K562 (cell line): ENCODE measurements around the gene IFIT2. TPM values are rescaled to one million over a fixed set of nuclear protein-coding genes. Genes with fewer than 3 reads are reported as not detected.

Source experiments
- ATAC-seq: fragments of 200-7000 bp; cut with Tn5 transposase; 3 replicates; pipeline ENCODE4 v1.9.1; 2020; ENCODE audit warnings: moderate library complexity
- BruUV-seq: library from RNA; stranded (reverse); fragments of 400-500 nt; replicated peaks from 2 replicates; lab custom pipeline; 2021; lab: Mats Ljungman, UMichigan
- CTCF ChIA-PET: fragments of 300-600 bp; formaldehyde crosslinking; extraction: SDS; loops from one replicate; lab custom pipeline; 2021; ENCODE audit warnings: low intra/inter-chr PET ratio; lab: Yijun Ruan, JAX
- POLR2A ChIA-PET: fragments of 300-600, 350-650 bp; sonication (Branson Sonifier 250); formaldehyde crosslinking; extraction: SDS; loops from one replicate; lab custom pipeline; 2021; ENCODE audit warnings: antibody characterized with exemption, inconsistent platforms; lab: Yijun Ruan, JAX
- DNase-seq, 4 experiments: peaks; one replicate each; pipeline versions ENCODE4 v3.0.0 to v3.0.0-alpha.2; 2011 to 2018; ENCODE audit warnings: low spot score in 3 of 4, mixed read lengths in 3 of 4; ENCODE audit errors: extremely low read depth in 1 of 4
- FAIRE-seq: peaks from 2 replicates; lab custom pipeline; 2011; peaks lifted over from hg19 to GRCh38; lab: Jason Lieb, UNC
- H2AFZ ChIP-seq: 2 replicates; pipeline ENCODE4 v1.6.0; 2011; ENCODE audit warnings: low read depth, low read length, control low read depth, inconsistent platforms
- H3K27ac ChIP-seq: fragments of 200-600 bp; 3 replicates; pipeline ENCODE4 v1.8.0; 2011; ENCODE audit warnings: low read depth, mild to moderate bottlenecking, control low read depth, inconsistent platforms, low read length, moderate library complexity, mixed read lengths; ENCODE audit errors: extremely low read depth
- H3K27me3 ChIP-seq, 2 experiments: fragments of 300-600 bp in 1 of 2; 2 replicates in 1 of 2; 3 replicates in 1 of 2; pipeline versions ENCODE4 v1.6.0 to v1.8.0; 2011; ENCODE audit warnings: inconsistent platforms in 2 of 2, low read length in 2 of 2, mild to moderate bottlenecking in 1 of 2, mixed read lengths in 1 of 2, moderate library complexity in 1 of 2; ENCODE audit not compliant: control insufficient read depth in 2 of 2, insufficient read depth in 2 of 2
- H3K36me3 ChIP-seq: fragments of 300-600 bp; 3 replicates; pipeline ENCODE4 v1.8.0; 2011; ENCODE audit warnings: mild to moderate bottlenecking, low read length, inconsistent platforms; ENCODE audit not compliant: control insufficient read depth, insufficient read depth
- H3K4me1 ChIP-seq, 2 experiments: fragments of 200-600 bp in 1 of 2; replicated peaks in 1 of 2; 2 replicates in 1 of 2; 3 replicates in 1 of 2; pipeline versions ENCODE4 v1.5.1 to v1.8.0; 2011; ENCODE audit warnings: inconsistent platforms in 2 of 2, low read length in 2 of 2, mild to moderate bottlenecking in 1 of 2, mixed read lengths in 1 of 2, moderate library complexity in 1 of 2; ENCODE audit not compliant: control insufficient read depth in 2 of 2, insufficient read depth in 2 of 2
- H3K4me2 ChIP-seq: 2 replicates; pipeline ENCODE4 v1.6.1; 2011; ENCODE audit warnings: low read length, control low read depth, inconsistent platforms, mixed read lengths; ENCODE audit not compliant: insufficient read depth
- H3K4me3 ChIP-seq: fragments of 200-600 bp; sonication (generic), shearing (Covaris generic); 2 replicates; pipeline ENCODE4 v1.5.1; 2016; ENCODE audit warnings: control low read depth, inconsistent platforms
- H3K79me2 ChIP-seq: fragments of 200-600 bp; 3 replicates; pipeline ENCODE4 v1.8.0; 2011; ENCODE audit warnings: low read length, inconsistent platforms; ENCODE audit not compliant: control insufficient read depth, insufficient read depth
- H3K9ac ChIP-seq, 2 experiments: 2 replicates each; pipeline versions ENCODE4 v1.6.0 to v1.6.1; 2011; ENCODE audit warnings: low read depth in 2 of 2, low read length in 2 of 2, control low read depth in 1 of 2, inconsistent platforms in 1 of 2, mild to moderate bottlenecking in 1 of 2, mixed read lengths in 1 of 2; ENCODE audit not compliant: insufficient read depth in 1 of 2
- H3K9me1 ChIP-seq: one replicate; pipeline ENCODE4 v1.6.0; 2011; ENCODE audit warnings: inconsistent platforms, mild to moderate bottlenecking, low read length, moderate library complexity; ENCODE audit not compliant: control insufficient read depth, insufficient read depth
- H3K9me3 ChIP-seq: replicated peaks from 2 replicates; pipeline ENCODE4 v1.5.1; 2011; ENCODE audit warnings: low read depth, low read length, inconsistent platforms; ENCODE audit not compliant: control insufficient read depth, insufficient read depth
- H4K20me1 ChIP-seq: replicated peaks from 2 replicates; pipeline ENCODE4 v1.6.1; 2011; ENCODE audit warnings: low read length, inconsistent platforms, mixed read lengths; ENCODE audit not compliant: control insufficient read depth, insufficient read depth
- BRCA1 ChIP-seq, 2 experiments: fragments of 450-650 bp in 1 of 2; sonication (generic) in 1 of 2; formaldehyde crosslinking in 1 of 2; IDR thresholded peaks; 2 replicates each; pipeline versions ENCODE4 v1.5.0 to v1.6.1; 2017 to 2020; ENCODE audit warnings: mild to moderate bottlenecking in 1 of 2, missing genetic modification reagents in 1 of 2
- CUX1 ChIP-seq: fragments of 200-800 bp; sonication (Bioruptor generic); IDR thresholded peaks from 2 replicates; pipeline ENCODE4 v1.6.1; 2016; ENCODE audit warnings: missing genetic modification characterization, missing compliant biosample characterization
- E2F1 ChIP-seq: sonication (generic); formaldehyde crosslinking; IDR thresholded peaks from 2 replicates; pipeline ENCODE4 v1.8.1; 2023; ENCODE audit warnings: mild to moderate bottlenecking, missing genetic modification reagents, moderate library complexity
- HDGF ChIP-seq: fragments of 450-650 bp; IDR thresholded peaks from 2 replicates; pipeline ENCODE4 v1.6.1; 2016
- MLLT1 ChIP-seq, 2 experiments: fragments of 450-650 bp; IDR thresholded peaks; 2 replicates each; pipeline ENCODE4 v1.6.1; 2016
- MYC ChIP-seq, 2 experiments: fragments of 250-450 bp in 1 of 2; sonication (Bioruptor Pico) in 1 of 2; IDR thresholded peaks; 2 replicates each; pipeline versions ENCODE4 v1.5.1 to v1.6.1; 2012 to 2021; ENCODE audit warnings: low read depth in 2 of 2, borderline replicate concordance in 1 of 2, improper control_type of control experiment in 1 of 2, low read length in 1 of 2, mild to moderate bottlenecking in 1 of 2, moderate library complexity in 1 of 2
- NCOA4 ChIP-seq: fragments of 450-650 bp; IDR thresholded peaks from 2 replicates; pipeline ENCODE4 v1.6.1; 2018; ENCODE audit warnings: mild to moderate bottlenecking; ENCODE audit not compliant: partially characterized antibody
- PHB2 ChIP-seq: fragments of 450-650 bp; IDR thresholded peaks from 2 replicates; pipeline ENCODE4 v1.6.1; 2017; ENCODE audit warnings: low read depth
- PHF21A ChIP-seq: fragments of 450-650 bp; IDR thresholded peaks from 2 replicates; pipeline ENCODE4 v1.6.1; 2017; ENCODE audit warnings: low read depth, borderline replicate concordance
- RAD51 ChIP-seq: fragments of 450-650 bp; IDR thresholded peaks from 2 replicates; pipeline ENCODE4 v1.7.1; 2016; ENCODE audit warnings: low read depth, mild to moderate bottlenecking, borderline replicate concordance
- RB1 ChIP-seq: fragments of 450-650 bp; IDR thresholded peaks from 2 replicates; pipeline ENCODE4 v1.6.1; 2017; ENCODE audit warnings: low read depth, mild to moderate bottlenecking
- ZNF140 ChIP-seq: fragments of 250-450 bp; sonication (Bioruptor Pico); IDR thresholded peaks from 2 replicates; pipeline ENCODE4 v1.8.0; 2021; ENCODE audit warnings: moderate library complexity, mild to moderate bottlenecking, inconsistent platforms
- ZNF143 ChIP-seq: sonication (generic); formaldehyde crosslinking; IDR thresholded peaks from 2 replicates; pipeline ENCODE4 v1.9.0; 2022; ENCODE audit warnings: mild to moderate bottlenecking, missing genetic modification reagents
- ZNF717 ChIP-seq: fragments of 250-450 bp; sonication (Bioruptor Pico); IDR thresholded peaks from 2 replicates; pipeline ENCODE4 v1.5.0; 2021
- in situ Hi-C: fragments of 300-500 bp; cut with MboI; formaldehyde crosslinking; loops from 4 replicates; pipeline ENCODE4 v1.15.0; 2018; ENCODE audit warnings: inconsistent platforms, mixed read lengths
- intact Hi-C: fragments of 100-400 bp; cut with micrococcal nuclease; formaldehyde crosslinking; loops from 2 replicates; pipeline ENCODE4 v1.14.2; 2022
- polyA plus RNA-seq, 8 experiments: library from polyadenylated mRNA; depleted of rRNA in 4 of 8; stranded (reverse) in 5 of 8; unstranded in 3 of 8; fragments of >200 nt; fragmentation: Nextera tagmentation in 2 of 8; fragmentation: Illumina TruSeq in 1 of 8; extraction: Ambion mirVana in 2 of 8; extraction: Trizol in 1 of 8; gene quantifications; 2 replicates each; pipeline versions ENCODE4 v1.2.1 to v1.2.3, GENCODE V29; 2011 to 2014; ENCODE audit warnings: inconsistent platforms in 1 of 8, missing spikeins in 1 of 8
- total RNA-seq, 7 experiments: library from RNA; depleted of rRNA in 6 of 7; stranded (reverse); fragments of >200 nt in 6 of 7; fragmentation: Illumina TruSeq in 2 of 7; extraction: Trizol in 2 of 7; gene quantifications; 2 replicates each; pipeline versions ENCODE4 v1.2.1 to v1.2.3, GENCODE V29; 2011 to 2021; ENCODE audit warnings: low replicate concordance in 1 of 7

Gene IFIT2
- total and polyA plus RNA-seq, 9 of the 15 experiments (the other 6 are each of a cell fraction or from before 2014, with no cell fraction given), result 0.03 to 0.25 (median 0.10) TPM; not detected in 1

GRCh38 chr10:89304925-89305324, 3.1 kb downstream of the IFIT2 start:
- Histone ChIP-seq H3K27me3 (peaks cover 0 to 6% of the 10 kb centered on the region in 2 experiments; a peak in 2 of 5 replicates), H3K4me2 (no peak overlapping the region), H3K27ac (no peak overlapping the region), H3K9ac (no peak overlapping the region), H3K4me3 (no peak overlapping the region), H3K4me1 (no peaks in the 10 kb centered on the region), H3K9me3 (no peaks in the 10 kb centered on the region; the same call in 1 of the 2 replicates), H2AFZ (no peak overlapping the region), H4K20me1 (no peaks in the 10 kb centered on the region), H3K79me2 (no peaks in the 10 kb centered on the region), H3K36me3 (no peaks in the 10 kb centered on the region), H3K9me1 (no peaks in the 10 kb centered on the region)
- in situ Hi-C loops (no loop called here), intact Hi-C loops (no loop called here)
- TF ChIP-seq HDGF (no peak), RAD51 (no peak), PHF21A (no peak), NCOA4 (no peak), PHB2 (no peak), ZNF717 (CRISPR knock-in tag) (no peak), BRCA1 (IDR thresholded peaks at IDR 0.05) (no peak), BRCA1 (CRISPR knock-in tag; IDR thresholded peaks at IDR 0.05) (no peak), CUX1 (no peak), ZNF140 (CRISPR knock-in tag) (no peak), MLLT1 (IDR thresholded peaks at IDR 0.05) (no peak), ZNF143 (no peak), E2F1 (CRISPR knock-in tag) (no peak), MYC (IDR thresholded peaks at IDR 0.05; ENCODE audit: low read depth, low read length) (no peak), MYC (CRISPR knock-in tag; IDR thresholded peaks at IDR 0.05; ENCODE audit: borderline replicate concordance, low read depth) (no peak), RB1 (no peak)
- CTCF ChIA-PET, result no interaction called here
- DNase-seq (no peak), ATAC-seq (no peak), FAIRE-seq (no peak)
- POLR2A ChIA-PET, result no interaction called here
- no TSS peak for BruUV-seq
